Measurements from ENCODE around the gene SLC25A27. TPM values are rescaled to one million over a fixed set of nuclear protein-coding genes. Genes with fewer than 3 reads are reported as not detected.
A peak's percentile ranks its signal among the peaks of the same experiment; 100 is the strongest.

Gene SLC25A27
- total and polyA plus RNA-seq, 4 donors, result 2.5 to 24.2 (median 4.9) TPM

GRCh38 chr6:46657642-46658041 is 4.9 kb downstream of the SLC25A27 start:
- Histone ChIP-seq H3K36me3 (ENCODE audit: control insufficient read depth in 4 of 4, insufficient read depth in 3 of 4, low read depth in 1 of 4, low read length in 3 of 4) (no peaks in the 10 kb centered on the region), H3K9me3 (ENCODE audit: control insufficient read depth in 4 of 4, low read length in 3 of 4) (no peaks in the 10 kb centered on the region), H3K4me3 (ENCODE audit: low read depth in 1 of 3, low read length in 3 of 3) (no peak overlapping the region), H3K27me3 (ENCODE audit: control insufficient read depth in 4 of 4, insufficient read depth in 4 of 4, low read length in 3 of 4) (no peaks in the 10 kb centered on the region), H3K4me1 (ENCODE audit: control insufficient read depth in 4 of 4, insufficient read depth in 4 of 4, low read length in 3 of 4) (peaks cover 0 to 11% (median 8%) of the 10 kb centered on the region in 4 donors), H3K27ac (ENCODE audit: low read depth in 1 of 2, low read length in 2 of 2) (no peak overlapping the region), H3K9ac (ENCODE audit: low read depth in 1 of 2, low read length in 2 of 2) (no peak overlapping the region)
- TF ChIP-seq YY1 (IDR thresholded peaks at IDR 0.05) (no peak), TAF1 (conservative IDR thresholded peaks at IDR 0.05) (no peak), FOXA1 (IDR thresholded peaks at IDR 0.05) (no peak), JUND (IDR thresholded peaks at IDR 0.05) (peak in 1 of 2 donors; percentile 59), HNF4G (IDR thresholded peaks at IDR 0.05) (peak; percentile 10), HNF4A (conservative IDR thresholded peaks at IDR 0.05) (peak; percentile 82 to 89), EGR1 (IDR thresholded peaks at IDR 0.05; ENCODE audit: low read depth in 2 of 2) (no peak), FOXA2 (IDR thresholded peaks at IDR 0.05) (no peak), CTCF (IDR thresholded peaks at IDR 0.05; ENCODE audit: low read depth, low read length, missing input control) (no peak), SP1 (IDR thresholded peaks at IDR 0.05) (peak; percentile 19), ZBTB33 (IDR thresholded peaks at IDR 0.05) (no peak), RXRA (IDR thresholded peaks at IDR 0.05) (peak; percentile 30 to 44)
- no peak for DNase-seq (ENCODE audit: low spot score)

- no peaks in the 10 kb centered on the region for H3K27me3 ChIP-seq (ENCODE audit: control insufficient read depth in 4 of 4, insufficient read depth in 4 of 4, low read length in 3 of 4)
- H3K4me3 ChIP-seq (ENCODE audit: low read depth in 1 of 3, low read length in 3 of 3), result no peak overlapping the region
- 89% methylated on average over 2 of the region's 2 CpGs for WGBS
- H3K9ac ChIP-seq (ENCODE audit: low read depth in 1 of 2, low read length in 2 of 2), result no peak overlapping the region
- peaks cover 0 to 2% (median 0%) of the 10 kb centered on the region in 4 donors for H3K36me3 ChIP-seq (ENCODE audit: control insufficient read depth in 4 of 4, insufficient read depth in 3 of 4, low read depth in 1 of 4, low read length in 3 of 4)
- no peak overlapping the region for H3K27ac ChIP-seq (ENCODE audit: low read depth in 1 of 2, low read length in 2 of 2)
- no peak for DNase-seq (ENCODE audit: low spot score)
- peaks cover 0 to 4% (median 0%) of the 10 kb centered on the region in 4 donors for H3K4me1 ChIP-seq (ENCODE audit: control insufficient read depth in 4 of 4, insufficient read depth in 4 of 4, low read length in 3 of 4)
- H3K9me3 ChIP-seq (ENCODE audit: control insufficient read depth in 4 of 4, low read length in 3 of 4), result no peaks in the 10 kb centered on the region
- TF ChIP-seq RXRA (IDR thresholded peaks at IDR 0.05), result no peak
- TF ChIP-seq ATF3 (IDR thresholded peaks at IDR 0.05), result no peak
- no peak for TF ChIP-seq ZBTB33 (IDR thresholded peaks at IDR 0.05)
- no peak for TF ChIP-seq RAD21 (IDR thresholded peaks at IDR 0.05)
- no peak for TF ChIP-seq CTCF (IDR thresholded peaks at IDR 0.05; ENCODE audit: low read depth, low read length, missing input control)
Observed at GRCh38 chr6:46661483-46661882, 8.7 kb downstream of the SLC25A27 start.
